Measurements from ENCODE around the gene DIPK1B. TPM values are rescaled to one million over a fixed set of nuclear protein-coding genes. Genes with fewer than 3 reads are reported as not detected.

The DIPK1B gene
- polyA plus RNA-seq, 1 donor from 2014 or later = 65.1 TPM

GRCh38 chr9:136733611-136734010 is 21.2 kb downstream of the DIPK1B start:
- Histone ChIP-seq H3K4me3 (ENCODE audit: low read length) (no peak overlapping the region), H3K79me2 (replicated peaks; ENCODE audit: insufficient read depth, low read length) (no peaks in the 10 kb centered on the region), H3K9ac (ENCODE audit: low read length) (no peak overlapping the region), H4K20me1 (ENCODE audit: insufficient read depth) (no peaks in the 10 kb centered on the region), H2AFZ (ENCODE audit: low read depth, low read length) (no peak overlapping the region), H3K27ac (ENCODE audit: low read length) (no peak overlapping the region), H3K36me3 (ENCODE audit: insufficient read depth, low read length) (no peaks in the 10 kb centered on the region), H3K9me3 (ENCODE audit: low read length) (no peaks in the 10 kb centered on the region), H3K27me3 (ENCODE audit: insufficient read depth, low read depth, low read length) (peaks cover 5% of the 10 kb centered on the region), H3F3A (ENCODE audit: insufficient read depth, low read length, poor library complexity, severe bottlenecking) (no peaks in the 10 kb centered on the region), H3K4me2 (ENCODE audit: low read length) (no peak overlapping the region), H3K9me2 (ENCODE audit: insufficient read depth, low read length) (no peaks in the 10 kb centered on the region)
- TF ChIP-seq REST (IDR thresholded peaks at IDR 0.05; ENCODE audit: borderline replicate concordance) (no peak), EZH2 (IDR thresholded peaks at IDR 0.05; ENCODE audit: borderline replicate concordance, insufficient read depth, low read length, poor library complexity, severe bottlenecking) (no peak), RAD21 (conservative IDR thresholded peaks at IDR 0.05) (no peak), POLR2AphosphoS5 (IDR thresholded peaks at IDR 0.05) (no peak), MXI1 (conservative IDR thresholded peaks at IDR 0.05; ENCODE audit: poor library complexity, severe bottlenecking) (no peak), EP300 (conservative IDR thresholded peaks at IDR 0.05; ENCODE audit: poor library complexity, severe bottlenecking) (no peak), CTCF (IDR thresholded peaks at IDR 0.05; ENCODE audit: poor library complexity, severe bottlenecking) (no peak), TAF1 (IDR thresholded peaks at IDR 0.05; ENCODE audit: low read depth) (no peak), SMC3 (conservative IDR thresholded peaks at IDR 0.05; ENCODE audit: poor library complexity) (no peak)

- H3K9me2 ChIP-seq (ENCODE audit: insufficient read depth, low read length) = no peaks in the 10 kb centered on the region
- no peaks in the 10 kb centered on the region for H3K36me3 ChIP-seq (ENCODE audit: insufficient read depth, low read length)
- no peaks in the 10 kb centered on the region for H3K79me2 ChIP-seq (replicated peaks; ENCODE audit: insufficient read depth, low read length)
- no peak overlapping the region for H3K9ac ChIP-seq (ENCODE audit: low read length)
- no peaks in the 10 kb centered on the region for H3F3A ChIP-seq (ENCODE audit: insufficient read depth, low read length, poor library complexity, severe bottlenecking)
- H3K27me3 ChIP-seq (ENCODE audit: insufficient read depth, low read depth, low read length) = no peaks in the 10 kb centered on the region
- H3K9me3 ChIP-seq (ENCODE audit: low read length) = no peaks in the 10 kb centered on the region
- no peaks in the 10 kb centered on the region for H4K20me1 ChIP-seq (ENCODE audit: insufficient read depth)
- TF ChIP-seq REST (IDR thresholded peaks at IDR 0.05; ENCODE audit: borderline replicate concordance) (no peak), EP300 (conservative IDR thresholded peaks at IDR 0.05; ENCODE audit: poor library complexity, severe bottlenecking) (no peak), RAD21 (conservative IDR thresholded peaks at IDR 0.05) (no peak), POLR2AphosphoS5 (IDR thresholded peaks at IDR 0.05) (no peak), SMC3 (conservative IDR thresholded peaks at IDR 0.05; ENCODE audit: poor library complexity) (no peak), EZH2 (IDR thresholded peaks at IDR 0.05; ENCODE audit: borderline replicate concordance, insufficient read depth, low read length, poor library complexity, severe bottlenecking) (no peak), MXI1 (conservative IDR thresholded peaks at IDR 0.05; ENCODE audit: poor library complexity, severe bottlenecking) (no peak), TAF1 (IDR thresholded peaks at IDR 0.05; ENCODE audit: low read depth) (no peak), CTCF (IDR thresholded peaks at IDR 0.05; ENCODE audit: poor library complexity, severe bottlenecking) (no peak)
- H3K4me2 ChIP-seq (ENCODE audit: low read length) = no peak overlapping the region
- no peak overlapping the region for H3K4me3 ChIP-seq (ENCODE audit: low read length)
- no peak overlapping the region for H3K27ac ChIP-seq (ENCODE audit: low read length)
- H2AFZ ChIP-seq (ENCODE audit: low read depth, low read length) = no peak overlapping the region
Observed at GRCh38 chr9:136734837-136735496, 22.6 kb downstream of the DIPK1B start.

Measured in neural cell (in vitro differentiated cells).